SK-N-SH (cell line): Measurements from ENCODE around the gene KIZ. TPM values are rescaled to one million over a fixed set of nuclear protein-coding genes. Genes with fewer than 3 reads are reported as not detected.

Experiments used
- CTCF ChIA-PET: fragments of 300-600, 350-600 bp; formaldehyde crosslinking; extraction: SDS; loops from one replicate; lab custom pipeline; 2021; lab: Yijun Ruan, JAX
- POLR2A ChIA-PET: fragments of 350-600 bp; sonication (Branson Sonifier 250); formaldehyde crosslinking; extraction: SDS; loops from one replicate; lab custom pipeline; 2020; ENCODE audit warnings: antibody characterized with exemption, inconsistent platforms; lab: Yijun Ruan, JAX
- DNase-seq: peaks from one replicate; pipeline ENCODE4 v3.0.0; 2012
- H2AFZ ChIP-seq: fragments of 200-600 bp; sonication (generic); 2 replicates; pipeline ENCODE4 v1.8.1; 2016; ENCODE audit warnings: antibody characterized with exemption, mild to moderate bottlenecking, low read depth
- H3F3A ChIP-seq: fragments of 200-600 bp; sonication (generic); replicated peaks from 2 replicates; pipeline ENCODE3; 2016; ENCODE audit warnings: antibody characterized with exemption, mild to moderate bottlenecking; ENCODE audit not compliant: insufficient read depth
- H3K27ac ChIP-seq, 2 experiments: fragments of 200-500 bp in 1 of 2; fragments of 200-600 bp in 1 of 2; sonication (Bioruptor generic) in 1 of 2; sonication (generic), shearing (Covaris generic) in 1 of 2; 2 replicates each; pipeline versions ENCODE4 v1.5.1 to v1.6.1; 2014 to 2016; ENCODE audit warnings: low read depth in 2 of 2, inconsistent platforms in 1 of 2, low read length in 1 of 2, mild to moderate bottlenecking in 1 of 2, mixed read lengths in 1 of 2
- H3K27me3 ChIP-seq: fragments of 200-600 bp; sonication (generic), shearing (Covaris generic); 2 replicates; pipeline ENCODE4 v1.6.1; 2016; ENCODE audit warnings: mixed run types; ENCODE audit not compliant: insufficient read depth
- H3K36me3 ChIP-seq, 2 experiments: fragments of 200-500 bp in 1 of 2; fragments of 200-600 bp in 1 of 2; sonication (Bioruptor generic) in 1 of 2; sonication (generic) in 1 of 2; replicated peaks in 1 of 2; 2 replicates each; pipeline versions ENCODE3 to v1.5.1; 2014 to 2016; ENCODE audit warnings: low read length in 1 of 2, mild to moderate bottlenecking in 1 of 2; ENCODE audit not compliant: insufficient read depth in 2 of 2, control insufficient read depth in 1 of 2
- H3K4me1 ChIP-seq, 2 experiments: fragments of 200-500 bp in 1 of 2; fragments of 200-600 bp in 1 of 2; sonication (Bioruptor generic) in 1 of 2; sonication (generic), shearing (Covaris generic) in 1 of 2; 2 replicates each; pipeline versions ENCODE4 v1.5.1 to v1.6.1; 2014 to 2016; ENCODE audit warnings: low read depth in 1 of 2, low read length in 1 of 2, mixed run types in 1 of 2; ENCODE audit not compliant: insufficient read depth in 2 of 2, control insufficient read depth in 1 of 2
- H3K4me2 ChIP-seq: fragments of 200-600 bp; sonication (generic), shearing (Covaris generic); 2 replicates; pipeline ENCODE4 v1.6.1; 2017; ENCODE audit warnings: mixed run types
- H3K4me3 ChIP-seq, 2 experiments: fragments of 200-500 bp in 1 of 2; fragments of 200-600 bp in 1 of 2; sonication (Bioruptor generic) in 1 of 2; sonication (generic), shearing (Covaris generic) in 1 of 2; 2 replicates each; pipeline versions ENCODE4 v1.5.1 to v1.8.1; 2014 to 2016; ENCODE audit warnings: low read depth in 2 of 2, inconsistent platforms in 1 of 2, low read length in 1 of 2, mild to moderate bottlenecking in 1 of 2, mixed read lengths in 1 of 2, moderate library complexity in 1 of 2
- H3K79me2 ChIP-seq: fragments of 200-600 bp; sonication (generic); 2 replicates; pipeline ENCODE4 v1.8.1; 2017; ENCODE audit warnings: mild to moderate bottlenecking; ENCODE audit not compliant: insufficient read depth
- H3K9ac ChIP-seq: fragments of 200-600 bp; sonication (generic); 2 replicates; pipeline ENCODE4 v1.6.1; 2017; ENCODE audit warnings: mixed run types
- H3K9me2 ChIP-seq: fragments of 200-600 bp; sonication (generic); 2 replicates; pipeline ENCODE4 v1.6.1; 2017; ENCODE audit warnings: mixed run types
- H3K9me3 ChIP-seq: fragments of 200-600 bp; sonication (generic); 2 replicates; pipeline ENCODE4 v1.6.1; 2017; ENCODE audit warnings: mixed run types, mild to moderate bottlenecking, moderate library complexity
- H4K20me1 ChIP-seq: fragments of 200-600 bp; sonication (generic); 2 replicates; pipeline ENCODE4 v1.6.1; 2017; ENCODE audit warnings: mild to moderate bottlenecking, mixed run types; ENCODE audit not compliant: insufficient read depth
- CHD2 ChIP-seq: fragments of 150-350 bp; IDR thresholded peaks from 2 replicates; pipeline ENCODE4 v1.6.1; 2018; ENCODE audit warnings: low read length; ENCODE audit not compliant: partially characterized antibody
- ELF1 ChIP-seq: IDR thresholded peaks from 2 replicates; pipeline ENCODE4 v1.4.0; 2012
- EP300 ChIP-seq, 2 experiments: IDR thresholded peaks; 2 replicates each; pipeline versions ENCODE4 v1.4.0 to v1.6.1; 2012; ENCODE audit warnings: borderline replicate concordance in 1 of 2, low read depth in 1 of 2, low read length in 1 of 2
- FOSL2 ChIP-seq: IDR thresholded peaks from 2 replicates; pipeline ENCODE4 v1.4.0; 2012; ENCODE audit warnings: low read depth, mild to moderate bottlenecking, moderate library complexity, borderline replicate concordance
- FOXM1 ChIP-seq: IDR thresholded peaks from 2 replicates; pipeline ENCODE4 v1.4.0; 2012; ENCODE audit warnings: low read depth, mild to moderate bottlenecking
- GABPA ChIP-seq: IDR thresholded peaks from 2 replicates; pipeline ENCODE4 v1.4.0; 2012; ENCODE audit warnings: low read depth, mild to moderate bottlenecking
- GATA2 ChIP-seq: sonication (generic); formaldehyde crosslinking; IDR thresholded peaks from 2 replicates; pipeline ENCODE4 v1.5.0; 2020; ENCODE audit warnings: mild to moderate bottlenecking, missing genetic modification reagents
- MEF2A ChIP-seq: IDR thresholded peaks from 2 replicates; pipeline ENCODE4 v1.4.0; 2012; ENCODE audit warnings: low read depth, borderline replicate concordance
- MXI1 ChIP-seq: IDR thresholded peaks from 2 replicates; pipeline ENCODE4 v1.6.1; 2012; ENCODE audit warnings: mild to moderate bottlenecking, low read depth, low read length, improper control_type of control experiment
- NFIC ChIP-seq: IDR thresholded peaks from 2 replicates; pipeline ENCODE4 v1.4.0; 2012; ENCODE audit warnings: borderline replicate concordance
- PBX3 ChIP-seq: IDR thresholded peaks from 2 replicates; pipeline ENCODE4; 2012
- POLR2AphosphoS5 ChIP-seq: IDR thresholded peaks from 2 replicates; pipeline ENCODE4 v1.6.1; 2012; ENCODE audit warnings: low read depth, low read length
- RCOR1 ChIP-seq: fragments of 150-350 bp; IDR thresholded peaks from 2 replicates; pipeline ENCODE4 v1.6.1; 2017; ENCODE audit warnings: antibody characterized with exemption, low read length
- SIN3A ChIP-seq: IDR thresholded peaks from 2 replicates; pipeline ENCODE4 v1.6.1; 2012; ENCODE audit warnings: low read depth, mild to moderate bottlenecking, low read length, moderate library complexity, borderline replicate concordance
- TAF1 ChIP-seq: IDR thresholded peaks from 2 replicates; pipeline ENCODE4 v1.6.1; 2012; ENCODE audit warnings: low read depth, mild to moderate bottlenecking, low read length, moderate library complexity, borderline replicate concordance
- TCF12 ChIP-seq: IDR thresholded peaks from 2 replicates; pipeline ENCODE4 v1.4.0; 2012
- TEAD4 ChIP-seq: IDR thresholded peaks from 2 replicates; pipeline ENCODE4 v1.4.0; 2012; ENCODE audit warnings: mild to moderate bottlenecking, borderline replicate concordance; ENCODE audit not compliant: insufficient read depth
- ZBTB33 ChIP-seq: IDR thresholded peaks from 2 replicates; pipeline ENCODE4 v1.4.0; 2012; ENCODE audit warnings: low read depth, borderline replicate concordance
- WGBS: methylation state at CpG from one replicate; pipeline ENCODE4 v1.1.6; 2017; ENCODE audit warnings: low lambda C conversion rate; 5-methylcytosine and 5-hydroxymethylcytosine counted together
- polyA plus RNA-seq, 3 experiments: library from polyadenylated mRNA; depleted of rRNA; stranded (reverse); fragments of >200 nt; gene quantifications; 2 replicates each; pipeline ENCODE4 v1.2.3, GENCODE V29; 2012
- TF ChIP-seq, protein P1 (sequence below): IDR thresholded peaks from 2 replicates; pipeline ENCODE4 v1.6.1; 2012; ENCODE audit warnings: mild to moderate bottlenecking, low read depth, low read length, moderate library complexity
- TF ChIP-seq, protein P2 (sequence below): fragments of 150-350 bp; IDR thresholded peaks from 2 replicates; pipeline ENCODE4 v1.6.1; 2017; ENCODE audit warnings: antibody characterized with exemption, low read length, low read depth, borderline replicate concordance
- TF ChIP-seq, protein P3 (sequence below): IDR thresholded peaks from 2 replicates; pipeline ENCODE4 v1.4.0; 2012; ENCODE audit warnings: low read depth, borderline replicate concordance

Gene KIZ
- polyA plus RNA-seq, 1 of the 3 experiments (the other 2 are of a cell fraction) = 3.9 TPM

DNA sequence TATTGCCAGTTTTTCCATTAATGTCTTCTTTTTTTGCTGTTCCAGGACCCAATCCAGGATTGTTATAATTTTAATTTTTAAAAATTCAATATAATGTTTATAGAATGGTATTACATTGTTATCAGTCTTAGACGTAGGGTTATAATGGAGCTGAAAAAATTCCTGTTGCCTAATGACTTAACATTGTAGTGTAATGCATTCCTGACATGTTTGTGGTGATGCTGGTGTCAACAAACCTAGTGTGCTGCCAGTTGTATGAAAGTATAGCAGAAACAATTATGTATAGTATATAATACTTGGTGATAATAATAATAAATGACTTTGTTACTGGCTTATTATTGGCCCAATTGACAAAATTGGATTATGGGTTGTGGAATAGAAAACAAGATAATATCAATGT, 30.4 kb downstream of the KIZ start:
- Histone ChIP-seq H3K4me3 (no peak overlapping the region), H3K4me1 (no peaks in the 10 kb centered on the region)
- DNase-seq = no peak
- no peak for TF ChIP-seq CHD2
- TF ChIP-seq, protein P1, sequence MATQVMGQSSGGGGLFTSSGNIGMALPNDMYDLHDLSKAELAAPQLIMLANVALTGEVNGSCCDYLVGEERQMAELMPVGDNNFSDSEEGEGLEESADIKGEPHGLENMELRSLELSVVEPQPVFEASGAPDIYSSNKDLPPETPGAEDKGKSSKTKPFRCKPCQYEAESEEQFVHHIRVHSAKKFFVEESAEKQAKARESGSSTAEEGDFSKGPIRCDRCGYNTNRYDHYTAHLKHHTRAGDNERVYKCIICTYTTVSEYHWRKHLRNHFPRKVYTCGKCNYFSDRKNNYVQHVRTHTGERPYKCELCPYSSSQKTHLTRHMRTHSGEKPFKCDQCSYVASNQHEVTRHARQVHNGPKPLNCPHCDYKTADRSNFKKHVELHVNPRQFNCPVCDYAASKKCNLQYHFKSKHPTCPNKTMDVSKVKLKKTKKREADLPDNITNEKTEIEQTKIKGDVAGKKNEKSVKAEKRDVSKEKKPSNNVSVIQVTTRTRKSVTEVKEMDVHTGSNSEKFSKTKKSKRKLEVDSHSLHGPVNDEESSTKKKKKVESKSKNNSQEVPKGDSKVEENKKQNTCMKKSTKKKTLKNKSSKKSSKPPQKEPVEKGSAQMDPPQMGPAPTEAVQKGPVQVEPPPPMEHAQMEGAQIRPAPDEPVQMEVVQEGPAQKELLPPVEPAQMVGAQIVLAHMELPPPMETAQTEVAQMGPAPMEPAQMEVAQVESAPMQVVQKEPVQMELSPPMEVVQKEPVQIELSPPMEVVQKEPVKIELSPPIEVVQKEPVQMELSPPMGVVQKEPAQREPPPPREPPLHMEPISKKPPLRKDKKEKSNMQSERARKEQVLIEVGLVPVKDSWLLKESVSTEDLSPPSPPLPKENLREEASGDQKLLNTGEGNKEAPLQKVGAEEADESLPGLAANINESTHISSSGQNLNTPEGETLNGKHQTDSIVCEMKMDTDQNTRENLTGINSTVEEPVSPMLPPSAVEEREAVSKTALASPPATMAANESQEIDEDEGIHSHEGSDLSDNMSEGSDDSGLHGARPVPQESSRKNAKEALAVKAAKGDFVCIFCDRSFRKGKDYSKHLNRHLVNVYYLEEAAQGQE = no peak
- TF ChIP-seq, protein P2, sequence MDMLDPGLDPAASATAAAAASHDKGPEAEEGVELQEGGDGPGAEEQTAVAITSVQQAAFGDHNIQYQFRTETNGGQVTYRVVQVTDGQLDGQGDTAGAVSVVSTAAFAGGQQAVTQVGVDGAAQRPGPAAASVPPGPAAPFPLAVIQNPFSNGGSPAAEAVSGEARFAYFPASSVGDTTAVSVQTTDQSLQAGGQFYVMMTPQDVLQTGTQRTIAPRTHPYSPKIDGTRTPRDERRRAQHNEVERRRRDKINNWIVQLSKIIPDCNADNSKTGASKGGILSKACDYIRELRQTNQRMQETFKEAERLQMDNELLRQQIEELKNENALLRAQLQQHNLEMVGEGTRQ = no peak
- no peak for TF ChIP-seq PBX3
- TF ChIP-seq POLR2AphosphoS5 = no peak
- TF ChIP-seq EP300 (IDR thresholded peaks at IDR 0.05; ENCODE audit: borderline replicate concordance in 1 of 2, low read depth in 1 of 2, low read length in 1 of 2) = no peak
- TF ChIP-seq, all 33 proteins: peak for 0
- no peaks in the 10 kb centered on the region for H3K79me2 ChIP-seq
- CTCF ChIA-PET = interaction anchor here (0.8 kb wide), 1 partner anchor 25 kb away, joined by 3 read pairs; no protein-coding TSS in a partner anchor
- H3K9me2 ChIP-seq = no peaks in the 10 kb centered on the region
- 70% methylated on average over 1 of the region's 1 CpG for WGBS
- no peak overlapping the region for H3K27ac ChIP-seq
- no peaks in the 10 kb centered on the region for H3K27me3 ChIP-seq
- no peaks in the 10 kb centered on the region for H3K9me3 ChIP-seq
- no peak overlapping the region for H3K4me2 ChIP-seq
- no peaks in the 10 kb centered on the region for H3K36me3 ChIP-seq
- POLR2A ChIA-PET = no interaction called here
- no peak overlapping the region for H2AFZ ChIP-seq
- H3K9ac ChIP-seq = no peak overlapping the region
- H3F3A ChIP-seq = no peaks in the 10 kb centered on the region
- H4K20me1 ChIP-seq = no peaks in the 10 kb centered on the region

- ChIA-PET CTCF (no interaction called here), POLR2A (no interaction called here)
- no peak overlapping the region for H3K9ac ChIP-seq
- H3K27me3 ChIP-seq = no peaks in the 10 kb centered on the region
- H3K9me2 ChIP-seq = no peaks in the 10 kb centered on the region
- H3K4me2 ChIP-seq = no peak overlapping the region
- H3K36me3 ChIP-seq = peaks cover 0 to 4% of the 10 kb centered on the region in 2 experiments
- H2AFZ ChIP-seq = no peak overlapping the region
- no peak overlapping the region for H3K4me3 ChIP-seq
- no peak for DNase-seq
- H3K4me1 ChIP-seq = no peaks in the 10 kb centered on the region
- H4K20me1 ChIP-seq = no peaks in the 10 kb centered on the region
- no peaks in the 10 kb centered on the region for H3K79me2 ChIP-seq
- no peak overlapping the region for H3K27ac ChIP-seq
- no peaks in the 10 kb centered on the region for H3K9me3 ChIP-seq
- 88% methylated on average over 4 of the region's 4 CpGs for whole genome bisulfite sequencing
- H3F3A ChIP-seq = no peaks in the 10 kb centered on the region
- TF ChIP-seq CHD2 (no peak), SIN3A (no peak), TEAD4 (no peak), MXI1 (no peak), FOXM1 (no peak), ELF1 (no peak), ZBTB33 (no peak), GATA2 (CRISPR knock-in tag) (no peak), GABPA (no peak), NFIC (no peak), RCOR1 (no peak), TCF12 (no peak), MEF2A (no peak), FOSL2 (no peak), TAF1 (no peak)
- TF ChIP-seq, protein P3, sequence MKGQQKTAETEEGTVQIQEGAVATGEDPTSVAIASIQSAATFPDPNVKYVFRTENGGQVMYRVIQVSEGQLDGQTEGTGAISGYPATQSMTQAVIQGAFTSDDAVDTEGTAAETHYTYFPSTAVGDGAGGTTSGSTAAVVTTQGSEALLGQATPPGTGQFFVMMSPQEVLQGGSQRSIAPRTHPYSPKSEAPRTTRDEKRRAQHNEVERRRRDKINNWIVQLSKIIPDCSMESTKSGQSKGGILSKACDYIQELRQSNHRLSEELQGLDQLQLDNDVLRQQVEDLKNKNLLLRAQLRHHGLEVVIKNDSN = no peak
These were observed 31.1 kb downstream of the KIZ start for GRCh38 chr20:21157006-21157405.
